Measurements from ENCODE around the gene SMYD4.
"Not testable (repeated sequence)": the region's sequence is repeated elsewhere in the genome, so short reads cannot be mapped to it uniquely, and the experiment has no call there.

The SMYD4 gene

GRCh38 chr17:1776328-1776727 lies 53.4 kb downstream of the SMYD4 start:
- no peak for DNase-seq (ENCODE audit: low read depth in 1 of 2, low spot score in 1 of 2)
- Histone ChIP-seq H3K4me3 (replicated peaks; ENCODE audit: insufficient read depth, low read length) (no peak overlapping the region), H3K27ac (replicated peaks) (no peak overlapping the region), H3K27me3 (ENCODE audit: insufficient read depth, poor library complexity, severe bottlenecking) (no peaks in the 10 kb centered on the region)
- TF ChIP-seq REST (IDR thresholded peaks at IDR 0.05; ENCODE audit: insufficient replicate concordance, low read depth) (no peak), POLR2AphosphoS5 (IDR thresholded peaks at IDR 0.05; ENCODE audit: low read depth) (no peak), CTCF (IDR thresholded peaks at IDR 0.05; ENCODE audit: insufficient read depth, low read length) (no peak), SPI1 (IDR thresholded peaks at IDR 0.05; ENCODE audit: borderline replicate concordance, low read depth) (no peak), GABPA (IDR thresholded peaks at IDR 0.05; ENCODE audit: low read depth) (no peak)

- Histone ChIP-seq H3K27ac (replicated peaks) (no peak overlapping the region), H3K4me3 (replicated peaks; ENCODE audit: insufficient read depth, low read length) (no peak overlapping the region), H3K27me3 (ENCODE audit: insufficient read depth, poor library complexity, severe bottlenecking) (no peaks in the 10 kb centered on the region)
- DNase-seq (ENCODE audit: low read depth in 1 of 2, low spot score in 1 of 2), result no peak
- TF ChIP-seq CTCF (IDR thresholded peaks at IDR 0.05; ENCODE audit: insufficient read depth, low read length) (no peak), GABPA (IDR thresholded peaks at IDR 0.05; ENCODE audit: low read depth) (no peak), SPI1 (IDR thresholded peaks at IDR 0.05; ENCODE audit: borderline replicate concordance, low read depth) (no peak)
Observed at GRCh38 chr17:1774390-1775176, 55.1 kb downstream of the SMYD4 start.

GRCh38 chr17:1773696-1774181 lies 56.0 kb downstream of the SMYD4 start:
- no peak overlapping the region for H3K4me3 ChIP-seq (replicated peaks; ENCODE audit: insufficient read depth, low read length)
- no peak for TF ChIP-seq SPI1 (IDR thresholded peaks at IDR 0.05; ENCODE audit: borderline replicate concordance, low read depth)
- TF ChIP-seq REST (IDR thresholded peaks at IDR 0.05; ENCODE audit: insufficient replicate concordance, low read depth), result no peak
- no peak for TF ChIP-seq GABPA (IDR thresholded peaks at IDR 0.05; ENCODE audit: low read depth)
- no peak for TF ChIP-seq POLR2AphosphoS5 (IDR thresholded peaks at IDR 0.05; ENCODE audit: low read depth)
- no peak for TF ChIP-seq CTCF (IDR thresholded peaks at IDR 0.05; ENCODE audit: insufficient read depth, low read length)
- H3K27me3 ChIP-seq (ENCODE audit: insufficient read depth, poor library complexity, severe bottlenecking), result no peaks in the 10 kb centered on the region
- no peak for DNase-seq (ENCODE audit: low read depth in 1 of 2, low spot score in 1 of 2)
- no peak overlapping the region for H3K27ac ChIP-seq (replicated peaks)

- not testable (repeated sequence) for H3K27me3 ChIP-seq (ENCODE audit: insufficient read depth, poor library complexity, severe bottlenecking); H3K27ac ChIP-seq (replicated peaks); H3K4me3 ChIP-seq (replicated peaks; ENCODE audit: insufficient read depth, low read length); DNase-seq (ENCODE audit: low read depth in 1 of 2, low spot score in 1 of 2)
Observed at GRCh38 chr17:1773000-1773695, 56.6 kb downstream of the SMYD4 start.
